Stimulated activated effector memory CD8-positive, alpha-beta T cell treated with anti-CD3 and anti-CD28 coated beads, Interleukin-12 subunit alpha, Interleukin-12 subunit beta, amount 100 ng/mL, for 72 hours (primary cell): Measurements from ENCODE around the gene OPN1SW.

Experiments
- ATAC-seq: fragments of 150-1000 bp; cut with Tn5 transposase; 2 replicates; pipeline ENCODE4 v1.10.0; 2021
- DNase-seq, 2 donors: peaks; one replicate each; pipeline ENCODE4 v3.0.0; 2021 to 2022; ENCODE audit warnings: low spot score in 2 of 2
- H3K27ac Mint-ChIP-seq: one replicate; pipeline ENCODE4 v1.8.0; 2022; ENCODE audit warnings: mild to moderate bottlenecking, mixed read lengths
- H3K36me3 Mint-ChIP-seq: one replicate; pipeline ENCODE4 v1.8.0; 2022; ENCODE audit warnings: mild to moderate bottlenecking, mixed read lengths
- H3K4me1 Mint-ChIP-seq: one replicate; pipeline ENCODE4 v1.8.0; 2022; ENCODE audit warnings: mixed read lengths
- H3K4me3 Mint-ChIP-seq: one replicate; pipeline ENCODE4 v1.8.0; 2022; ENCODE audit warnings: mild to moderate bottlenecking, mixed read lengths
- H3K9me3 Mint-ChIP-seq: one replicate; pipeline ENCODE4 v1.8.0; 2022; ENCODE audit warnings: mixed read lengths

OPN1SW gene

GRCh38 chr7:128800567-128800966 is 25.0 kb upstream of the OPN1SW start:
- no peaks in the 10 kb centered on the region for H3K9me3 Mint-ChIP-seq
- ATAC-seq (peak; percentile 58), DNase-seq (no peak)
- no peaks in the 10 kb centered on the region for H3K36me3 Mint-ChIP-seq
- H3K27ac Mint-ChIP-seq: no peak overlapping the region
- H3K4me1 Mint-ChIP-seq: no peaks in the 10 kb centered on the region
- no peak overlapping the region for H3K4me3 Mint-ChIP-seq

- Mint-ChIP-seq H3K36me3 (no peaks in the 10 kb centered on the region), H3K9me3 (no peaks in the 10 kb centered on the region), H3K27ac (no peak overlapping the region), H3K4me3 (no peak overlapping the region), H3K4me1 (no peaks in the 10 kb centered on the region)
- DNase-seq: no peak
- no peak for ATAC-seq
Observed at GRCh38 chr7:128799451-128799850, 23.9 kb upstream of the OPN1SW start.

GRCh38 chr7:128796327-128796726 is 20.7 kb upstream of the OPN1SW start:
- Mint-ChIP-seq H3K27ac (peak overlapping the region; percentile 32), H3K4me1 (peaks cover 17% of the 10 kb centered on the region), H3K4me3 (no peak overlapping the region), H3K36me3 (no peaks in the 10 kb centered on the region), H3K9me3 (no peaks in the 10 kb centered on the region)
- no peak for ATAC-seq
- no peak for DNase-seq

GRCh38 chr7:128795129-128795528 is 19.5 kb upstream of the OPN1SW start:
- Mint-ChIP-seq H3K36me3 (no peaks in the 10 kb centered on the region), H3K4me1 (peaks cover 21% of the 10 kb centered on the region), H3K27ac (peak overlapping the region; percentile 74), H3K4me3 (no peak overlapping the region), H3K9me3 (no peaks in the 10 kb centered on the region)
- no peak for ATAC-seq
- DNase-seq: no peak

GRCh38 chr7:128794436-128794835 is 18.8 kb upstream of the OPN1SW start:
- H3K4me1 Mint-ChIP-seq: peaks cover 22% of the 10 kb centered on the region
- no peak overlapping the region for H3K27ac Mint-ChIP-seq
- DNase-seq (no peak), ATAC-seq (no peak)
- H3K4me3 Mint-ChIP-seq: no peak overlapping the region
- H3K36me3 Mint-ChIP-seq: no peaks in the 10 kb centered on the region
- H3K9me3 Mint-ChIP-seq: no peaks in the 10 kb centered on the region

- Mint-ChIP-seq H3K9me3 (no peaks in the 10 kb centered on the region), H3K27ac (no peak overlapping the region), H3K4me3 (no peak overlapping the region), H3K4me1 (peaks cover 22% of the 10 kb centered on the region), H3K36me3 (no peaks in the 10 kb centered on the region)
- DNase-seq (no peak), ATAC-seq (no peak)
Observed at GRCh38 chr7:128794020-128794419, 18.4 kb upstream of the OPN1SW start.

GRCh38 chr7:128793181-128793547 is 17.6 kb upstream of the OPN1SW start:
- Mint-ChIP-seq H3K36me3 (no peaks in the 10 kb centered on the region), H3K9me3 (no peaks in the 10 kb centered on the region), H3K4me1 (peaks cover 22% of the 10 kb centered on the region), H3K4me3 (peak overlapping the region; percentile 76), H3K27ac (no peak overlapping the region)
- ATAC-seq (no peak), DNase-seq (no peak)

- Mint-ChIP-seq H3K4me1 (peaks cover 22% of the 10 kb centered on the region), H3K9me3 (no peaks in the 10 kb centered on the region), H3K4me3 (peak overlapping the region; percentile 76), H3K27ac (peak overlapping the region; percentile 38), H3K36me3 (no peaks in the 10 kb centered on the region)
- ATAC-seq (no peak), DNase-seq (no peak)
Observed at GRCh38 chr7:128792471-128793180, 17.0 kb upstream of the OPN1SW start.

GRCh38 chr7:128791972-128792327 is 16.4 kb upstream of the OPN1SW start:
- Mint-ChIP-seq H3K4me1 (peaks cover 22% of the 10 kb centered on the region), H3K36me3 (no peaks in the 10 kb centered on the region), H3K9me3 (no peaks in the 10 kb centered on the region), H3K4me3 (peak overlapping the region; percentile 76), H3K27ac (peak overlapping the region; percentile 57)
- DNase-seq (no peak), ATAC-seq (no peak)

- Mint-ChIP-seq H3K36me3 (no peaks in the 10 kb centered on the region), H3K4me3 (peak within 1 kb of the TSS; percentile 76), H3K4me1 (peaks cover 22% of the 10 kb centered on the region), H3K27ac (peak within 1 kb of the TSS; percentile 57), H3K9me3 (no peaks in the 10 kb centered on the region)
- peak; percentile 64 to 82 for DNase-seq
- peak; percentile 91 for ATAC-seq
Observed at GRCh38 chr7:128791121-128791971, 15.8 kb upstream of the OPN1SW start, which contains the start of gene CCDC136. Gene CCDC136, plus strand, starts transcription at chr7:128791968. Its CDS starts 444 bp downstream, at chr7:128792412.

- H3K4me1 Mint-ChIP-seq: peaks cover 22% of the 10 kb centered on the region
- ATAC-seq (no peak), DNase-seq (no peak)
- no peaks in the 10 kb centered on the region for H3K36me3 Mint-ChIP-seq
- peak overlapping the region; percentile 71 for H3K27ac Mint-ChIP-seq
- no peaks in the 10 kb centered on the region for H3K9me3 Mint-ChIP-seq
- peak overlapping the region; percentile 76 for H3K4me3 Mint-ChIP-seq
Observed at GRCh38 chr7:128790315-128791041, 14.9 kb upstream of the OPN1SW start.

GRCh38 chr7:128788446-128789412 is 13.1 kb upstream of the OPN1SW start:
- Mint-ChIP-seq H3K4me1 (peaks cover 16% of the 10 kb centered on the region), H3K9me3 (no peaks in the 10 kb centered on the region), H3K36me3 (no peaks in the 10 kb centered on the region), H3K27ac (no peak overlapping the region), H3K4me3 (no peak overlapping the region)
- no peak for ATAC-seq
- DNase-seq: no peak

GRCh38 chr7:128785738-128786137 is 10.1 kb upstream of the OPN1SW start:
- H3K9me3 Mint-ChIP-seq: no peaks in the 10 kb centered on the region
- peaks cover 6% of the 10 kb centered on the region for H3K4me1 Mint-ChIP-seq

GRCh38 chr7:128783143-128783861 is 7.7 kb upstream of the OPN1SW start:
- DNase-seq: no peak
- Mint-ChIP-seq H3K27ac (no peak overlapping the region), H3K4me3 (no peak overlapping the region), H3K9me3 (peaks cover under 1% of the 10 kb centered on the region), H3K4me1 (no peaks in the 10 kb centered on the region), H3K36me3 (peaks cover 7% of the 10 kb centered on the region)
- no peak for ATAC-seq

More at GRCh38 chr7:128785738-128786137, 10.1 kb upstream of the OPN1SW start:
- Mint-ChIP-seq H3K4me3 (no peak overlapping the region), H3K27ac (no peak overlapping the region), H3K36me3 (peaks cover 6% of the 10 kb centered on the region)
- no peak for ATAC-seq
- DNase-seq: no peak
